Smooth muscle cell (in vitro differentiated cells): Measurements from ENCODE around the gene ANKRD34A. TPM values are rescaled to one million over a fixed set of nuclear protein-coding genes. Genes with fewer than 3 reads are reported as not detected.

Experiments used
- DNase-seq: peaks from one replicate; lab custom pipeline; 2025; ENCODE audit not compliant: unreplicated experiment; lab: John Stamatoyannopoulos, UW
- H2AFZ ChIP-seq: fragments of 200-600 bp; sonication (generic); 2 replicates; pipeline ENCODE4 v1.6.0; 2016; ENCODE audit warnings: antibody characterized with exemption, low read depth, mild to moderate bottlenecking
- H3F3A ChIP-seq: fragments of 200-600 bp; sonication (generic); 2 replicates; pipeline ENCODE4 v1.6.0; 2017; ENCODE audit warnings: antibody characterized with exemption, low read depth
- H3K27ac ChIP-seq: fragments of 200-600 bp; sonication (generic); 2 replicates; pipeline ENCODE4 v1.5.1; 2016; ENCODE audit warnings: low read depth, mild to moderate bottlenecking
- H3K27me3 ChIP-seq: fragments of 200-600 bp; sonication (generic); 2 replicates; pipeline ENCODE4 v1.6.1; 2016; ENCODE audit warnings: low read depth, mild to moderate bottlenecking
- H3K36me3 ChIP-seq: fragments of 200-600 bp; sonication (generic); 2 replicates; pipeline ENCODE4 v1.5.1; 2016; ENCODE audit warnings: low read depth
- H3K4me1 ChIP-seq: fragments of 200-600 bp; sonication (generic); 2 replicates; pipeline ENCODE4 v1.5.1; 2016; ENCODE audit warnings: low read depth
- H3K4me2 ChIP-seq: fragments of 200-600 bp; sonication (generic); 2 replicates; pipeline ENCODE4 v1.6.0; 2016; ENCODE audit warnings: mild to moderate bottlenecking
- H3K4me3 ChIP-seq: fragments of 200-600 bp; sonication (generic); 2 replicates; pipeline ENCODE4 v1.5.1; 2016; ENCODE audit warnings: mild to moderate bottlenecking
- H3K79me2 ChIP-seq: fragments of 200-600 bp; sonication (generic); 2 replicates; pipeline ENCODE4 v1.6.0; 2016; ENCODE audit warnings: low read depth, mild to moderate bottlenecking
- H3K9ac ChIP-seq: fragments of 200-600 bp; sonication (generic); 2 replicates; pipeline ENCODE4 v1.6.0; 2016; ENCODE audit warnings: low read depth
- H3K9me3 ChIP-seq: fragments of 200-600 bp; sonication (generic); replicated peaks from 2 replicates; pipeline ENCODE4 v1.5.1; 2016; ENCODE audit warnings: low read depth
- H4K20me1 ChIP-seq: fragments of 200-600 bp; sonication (generic); 2 replicates; pipeline ENCODE4 v1.6.0; 2016; ENCODE audit warnings: low read depth
- WGBS: methylation state at CpG from one replicate; pipeline ENCODE4 v1.1.7; 2016; ENCODE audit warnings: low lambda C conversion rate; 5-methylcytosine and 5-hydroxymethylcytosine counted together
- polyA plus RNA-seq: library from polyadenylated mRNA; unstranded; fragments of >200 nt; fragmentation: Nextera tagmentation; extraction: Ambion mirVana; gene quantifications from 2 replicates; pipeline ENCODE4 v1.2.1, GENCODE V29; 2016
- total RNA-seq: library from RNA; depleted of rRNA; stranded (reverse); fragments of >200 nt; gene quantifications from 2 replicates; pipeline ENCODE4 v1.2.3, GENCODE V29; 2014
- TF ChIP-seq, protein P1 (sequence below): fragments of 200-600 bp; sonication (generic); IDR thresholded peaks from 2 replicates; pipeline ENCODE4 v1.5.1; 2017; ENCODE audit warnings: borderline replicate concordance, mild to moderate bottlenecking, antibody characterized with exemption; ENCODE audit not compliant: insufficient read depth, poor library complexity, severe bottlenecking

The ANKRD34A gene
- total and polyA plus RNA-seq, 2 experiments from 2014 or later: 0.49 to 1.3 TPM

DNA sequence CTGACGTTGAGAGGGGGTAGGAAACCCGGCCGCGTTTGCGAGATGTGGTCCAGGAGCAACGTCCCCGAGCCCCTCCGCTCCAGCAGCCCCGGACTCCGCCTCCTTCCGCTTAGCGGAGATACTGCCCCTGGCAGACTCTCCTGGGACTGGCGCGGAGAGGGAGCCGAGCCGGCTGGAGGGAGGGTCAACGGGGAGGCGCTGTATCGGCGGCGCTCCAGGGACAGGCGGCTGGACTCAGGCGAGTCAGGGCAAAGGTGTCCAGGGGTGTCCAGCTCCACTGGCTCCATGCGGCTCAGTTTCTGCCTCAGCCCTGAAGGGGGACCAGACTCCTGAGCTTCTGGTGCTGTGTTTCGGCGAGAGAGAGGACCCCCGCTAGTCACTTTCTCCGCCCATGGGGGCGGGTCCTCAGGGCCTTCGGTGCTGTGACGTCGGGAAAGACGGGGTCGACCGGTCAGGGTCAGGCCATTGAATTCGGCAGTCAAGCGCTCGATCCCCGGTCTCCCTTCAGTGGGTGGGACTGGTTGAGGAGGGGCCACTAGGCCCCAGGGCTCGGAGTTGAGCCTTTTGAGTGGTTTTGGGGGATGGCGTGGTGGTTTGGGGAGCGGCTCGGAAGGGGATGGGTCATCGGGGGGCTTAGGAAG, 3.8 kb downstream of the ANKRD34A start:
- H3F3A ChIP-seq: peaks cover 7% of the 10 kb centered on the region
- H3K9me3 ChIP-seq: no peaks in the 10 kb centered on the region
- peaks cover 39% of the 10 kb centered on the region for H3K4me1 ChIP-seq
- TF ChIP-seq, protein P1, sequence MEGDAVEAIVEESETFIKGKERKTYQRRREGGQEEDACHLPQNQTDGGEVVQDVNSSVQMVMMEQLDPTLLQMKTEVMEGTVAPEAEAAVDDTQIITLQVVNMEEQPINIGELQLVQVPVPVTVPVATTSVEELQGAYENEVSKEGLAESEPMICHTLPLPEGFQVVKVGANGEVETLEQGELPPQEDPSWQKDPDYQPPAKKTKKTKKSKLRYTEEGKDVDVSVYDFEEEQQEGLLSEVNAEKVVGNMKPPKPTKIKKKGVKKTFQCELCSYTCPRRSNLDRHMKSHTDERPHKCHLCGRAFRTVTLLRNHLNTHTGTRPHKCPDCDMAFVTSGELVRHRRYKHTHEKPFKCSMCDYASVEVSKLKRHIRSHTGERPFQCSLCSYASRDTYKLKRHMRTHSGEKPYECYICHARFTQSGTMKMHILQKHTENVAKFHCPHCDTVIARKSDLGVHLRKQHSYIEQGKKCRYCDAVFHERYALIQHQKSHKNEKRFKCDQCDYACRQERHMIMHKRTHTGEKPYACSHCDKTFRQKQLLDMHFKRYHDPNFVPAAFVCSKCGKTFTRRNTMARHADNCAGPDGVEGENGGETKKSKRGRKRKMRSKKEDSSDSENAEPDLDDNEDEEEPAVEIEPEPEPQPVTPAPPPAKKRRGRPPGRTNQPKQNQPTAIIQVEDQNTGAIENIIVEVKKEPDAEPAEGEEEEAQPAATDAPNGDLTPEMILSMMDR: no peak
- H3K36me3 ChIP-seq: no peaks in the 10 kb centered on the region
- peak overlapping the region; percentile 70 for H3K4me3 ChIP-seq
- WGBS: under 1% methylated on average over 31 of the region's 44 CpGs
- H3K27ac ChIP-seq: peak overlapping the region; percentile 40
- no peaks in the 10 kb centered on the region for H4K20me1 ChIP-seq
- peak overlapping the region; percentile 90 for H2AFZ ChIP-seq
- peak overlapping the region; percentile 41 for H3K9ac ChIP-seq
- peak; percentile 79 for DNase-seq
- H3K4me2 ChIP-seq: peak overlapping the region; percentile 91
- H3K27me3 ChIP-seq: no peaks in the 10 kb centered on the region
- peaks cover 16% of the 10 kb centered on the region for H3K79me2 ChIP-seq

DNA sequence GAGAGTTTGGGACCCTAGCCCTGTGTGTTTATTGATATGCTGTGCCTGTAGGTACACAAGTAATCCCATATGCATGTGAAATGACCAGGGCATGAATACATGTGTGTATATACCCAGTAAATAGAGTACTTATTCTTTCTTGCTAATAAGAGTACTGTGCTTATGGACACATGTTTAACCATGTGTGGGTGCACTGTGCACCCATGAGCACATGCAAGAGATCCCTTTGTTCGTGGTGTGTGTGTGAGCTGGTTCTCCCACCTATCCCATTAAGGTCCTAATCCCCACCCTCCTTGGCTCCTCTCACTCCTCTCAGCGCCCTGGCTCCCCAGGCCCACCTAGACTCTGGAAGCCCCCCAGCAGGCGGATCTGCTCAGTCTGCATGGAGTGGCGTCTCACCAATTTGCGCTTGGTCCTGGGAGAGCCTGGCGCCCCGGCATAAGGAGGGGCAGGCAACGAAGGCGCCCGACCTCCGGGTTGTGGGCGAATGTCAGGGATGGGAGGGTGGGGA, 4.4 kb downstream of the ANKRD34A start:
- Histone ChIP-seq H3K9me3 (no peaks in the 10 kb centered on the region), H3K27ac (no peak overlapping the region), H3K27me3 (no peaks in the 10 kb centered on the region), H3K79me2 (peaks cover 22% of the 10 kb centered on the region), H3K4me1 (peaks cover 37% of the 10 kb centered on the region), H4K20me1 (peaks cover 4% of the 10 kb centered on the region), H3K9ac (no peak overlapping the region), H3K4me2 (peak overlapping the region; percentile 91), H3K36me3 (no peaks in the 10 kb centered on the region), H3K4me3 (peak overlapping the region; percentile 70), H3F3A (peaks cover 7% of the 10 kb centered on the region), H2AFZ (peak overlapping the region; percentile 90)
- WGBS: 12% methylated on average over 9 of the region's 12 CpGs
- DNase-seq: no peak
- TF ChIP-seq, protein P1: no peak

DNA sequence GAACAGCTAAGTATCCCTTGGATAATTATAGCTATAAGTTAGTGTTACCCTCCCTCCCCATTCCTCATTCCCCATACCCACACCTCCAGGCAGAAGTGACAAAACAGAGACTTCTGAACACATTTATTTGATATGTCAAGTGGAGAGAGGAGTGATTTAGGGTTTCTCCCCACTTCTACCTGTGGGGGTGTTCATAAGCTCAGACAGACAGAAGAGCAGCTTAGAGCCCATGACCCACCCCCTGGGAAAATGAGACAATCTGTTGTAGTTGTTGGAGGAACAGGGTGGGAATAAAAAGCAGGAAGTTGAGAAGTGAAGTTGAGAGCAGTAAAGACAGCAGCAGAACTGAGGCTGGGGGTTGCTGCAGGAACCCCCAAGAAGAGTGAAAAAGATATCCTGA, 5.0 kb downstream of the ANKRD34A start:
- Histone ChIP-seq H3K36me3 (no peaks in the 10 kb centered on the region), H3K9me3 (no peaks in the 10 kb centered on the region), H3K79me2 (peaks cover 29% of the 10 kb centered on the region), H3K27ac (no peak overlapping the region), H3F3A (peaks cover 7% of the 10 kb centered on the region), H3K4me2 (no peak overlapping the region), H3K27me3 (no peaks in the 10 kb centered on the region), H3K4me3 (no peak overlapping the region), H3K9ac (no peak overlapping the region), H2AFZ (no peak overlapping the region), H3K4me1 (peaks cover 35% of the 10 kb centered on the region), H4K20me1 (peaks cover 11% of the 10 kb centered on the region)
- TF ChIP-seq, protein P1: no peak
- DNase-seq: no peak

DNA sequence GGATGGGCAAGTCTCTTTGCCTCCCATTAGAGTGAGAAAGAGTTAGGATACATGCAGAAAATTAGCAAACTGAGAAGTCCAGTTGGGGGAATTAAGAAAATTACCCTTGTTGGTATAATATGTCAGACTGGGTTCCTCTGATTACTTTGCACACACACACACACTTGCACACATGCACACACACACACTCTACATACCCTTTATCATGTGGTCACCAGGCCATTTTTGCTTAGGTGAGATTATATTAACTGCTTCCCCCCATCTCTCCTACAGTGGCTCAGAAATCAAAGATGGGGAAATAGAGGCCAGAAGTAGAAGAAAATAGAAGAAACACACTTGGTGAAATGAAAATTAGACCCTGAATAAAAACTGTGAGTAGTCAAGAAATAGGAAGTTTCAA, 5.6 kb downstream of the ANKRD34A start:
- H2AFZ ChIP-seq: no peak overlapping the region
- TF ChIP-seq, protein P1: no peak
- H3K9me3 ChIP-seq: no peaks in the 10 kb centered on the region
- peaks cover 12% of the 10 kb centered on the region for H4K20me1 ChIP-seq
- H3K27ac ChIP-seq: no peak overlapping the region
- no peaks in the 10 kb centered on the region for H3K36me3 ChIP-seq
- H3K4me3 ChIP-seq: no peak overlapping the region
- H3K9ac ChIP-seq: no peak overlapping the region
- DNase-seq: no peak
- H3K79me2 ChIP-seq: peaks cover 35% of the 10 kb centered on the region
- H3K4me2 ChIP-seq: peak overlapping the region; percentile 90
- peaks cover 31% of the 10 kb centered on the region for H3K4me1 ChIP-seq
- H3K27me3 ChIP-seq: no peaks in the 10 kb centered on the region
- H3F3A ChIP-seq: peaks cover 6% of the 10 kb centered on the region
